HuH-7.5 (cell line): ENCODE results near the gene KCNJ6.

Experiments
- DNase-seq: peaks from one replicate; pipeline ENCODE4 v3.0.0; 2011; ENCODE audit warnings: low spot score

The KCNJ6 gene

DNA sequence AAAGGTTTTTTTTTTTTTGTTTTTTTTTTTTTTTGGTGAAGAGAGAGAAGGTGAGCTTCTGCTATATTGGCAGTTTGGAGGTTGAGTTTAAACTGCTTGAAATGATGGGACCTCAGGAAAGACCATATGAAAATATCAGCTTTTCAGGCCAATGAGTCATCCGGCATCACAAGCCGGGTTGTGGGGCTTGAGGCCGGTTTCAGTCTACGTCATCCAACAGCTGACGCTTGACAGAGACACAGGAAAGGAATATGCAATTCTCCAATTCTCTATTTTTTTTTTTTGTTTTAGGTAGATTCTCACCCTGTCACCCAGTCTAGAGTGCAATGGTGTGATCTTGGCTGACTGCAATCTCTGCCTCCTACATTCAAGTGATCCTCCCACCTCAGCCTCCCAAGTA, 52.4 kb downstream of the KCNJ6 start:
- DNase-seq = no peak

DNA sequence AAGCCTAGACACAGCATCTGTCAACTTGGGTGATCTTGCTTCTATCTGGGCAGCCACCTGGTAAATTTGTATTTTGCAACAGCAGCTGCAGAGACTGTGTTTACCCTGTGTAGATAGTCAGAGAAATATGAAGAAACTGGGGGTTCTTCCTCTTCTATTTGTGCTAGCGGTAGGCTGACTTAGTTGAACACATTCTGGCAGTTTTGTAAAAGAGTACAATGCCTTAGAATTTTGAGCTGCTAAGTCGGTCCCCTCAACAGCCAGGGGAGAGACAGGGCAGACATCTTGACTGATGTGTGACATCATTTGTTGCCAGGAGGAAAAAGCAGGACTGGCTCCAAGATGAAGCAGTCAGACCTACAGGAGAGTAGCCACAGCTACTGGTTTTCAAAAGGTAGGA, 53.7 kb downstream of the KCNJ6 start:
- DNase-seq = peak; percentile 14

DNA sequence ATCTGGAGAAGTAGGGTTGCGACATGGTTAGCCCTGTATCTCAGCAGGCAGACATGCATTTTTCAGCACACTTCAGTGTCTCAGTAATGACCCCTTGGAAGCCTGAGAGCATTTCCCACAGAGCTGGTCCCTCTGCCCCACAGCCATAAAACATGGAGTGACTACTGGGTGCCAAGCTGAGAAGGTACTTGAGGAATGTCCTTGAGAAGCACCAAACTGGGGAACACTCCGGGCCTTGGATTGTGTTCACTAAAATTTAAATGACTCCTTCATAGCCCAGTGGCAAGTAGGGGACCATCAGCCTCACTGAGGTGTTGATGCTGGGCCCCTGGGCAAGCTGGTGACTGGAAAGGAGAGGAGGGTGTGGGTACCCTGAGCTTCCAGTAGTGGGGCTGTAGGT, 54.7 kb downstream of the KCNJ6 start:
- no peak for DNase-seq

- no peak for DNase-seq
These were observed 55.8 kb downstream of the KCNJ6 start for GRCh38 chr21:37860416-37860815.

- no peak for DNase-seq
These were observed 60.3 kb downstream of the KCNJ6 start for GRCh38 chr21:37855647-37856625.

DNA sequence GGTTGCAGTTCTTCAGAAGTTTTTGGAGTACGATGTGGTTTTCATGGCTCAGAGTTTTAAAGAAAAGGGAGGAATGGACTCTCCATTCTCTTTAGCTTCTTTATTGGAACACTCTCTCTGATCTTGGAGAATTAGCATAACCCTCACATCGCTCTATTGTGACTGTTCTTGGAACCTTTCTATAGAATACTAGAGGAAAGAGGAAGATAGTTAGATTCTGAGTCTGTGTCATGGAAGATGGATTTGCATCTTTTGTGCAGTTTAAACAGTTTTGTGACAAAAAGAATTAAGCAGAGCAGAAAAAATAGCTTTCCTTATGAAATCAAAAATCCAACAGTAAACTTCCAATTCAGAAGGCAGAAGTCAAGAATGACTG, 61.0 kb downstream of the KCNJ6 start:
- DNase-seq = no peak

- no peak for DNase-seq
These were observed 66.7 kb downstream of the KCNJ6 start for GRCh38 chr21:37849506-37850102.

- no peak for DNase-seq
These were observed 67.4 kb downstream of the KCNJ6 start for GRCh38 chr21:37848721-37849490.

GRCh38 chr21:37845535-37845934, 70.7 kb downstream of the KCNJ6 start:
- DNase-seq = no peak

GRCh38 chr21:37843191-37843590, 73.1 kb downstream of the KCNJ6 start:
- no peak for DNase-seq

GRCh38 chr21:37842163-37842919, 73.9 kb downstream of the KCNJ6 start:
- no peak for DNase-seq

- DNase-seq = no peak
These were observed 78.9 kb downstream of the KCNJ6 start for GRCh38 chr21:37837381-37837780.

GRCh38 chr21:37835481-37835880, 80.8 kb downstream of the KCNJ6 start:
- DNase-seq = no peak

- no peak for DNase-seq
These were observed 83.0 kb downstream of the KCNJ6 start for GRCh38 chr21:37833301-37833700.

- no peak for DNase-seq
These were observed 86.8 kb downstream of the KCNJ6 start for GRCh38 chr21:37829447-37829846.

DNA sequence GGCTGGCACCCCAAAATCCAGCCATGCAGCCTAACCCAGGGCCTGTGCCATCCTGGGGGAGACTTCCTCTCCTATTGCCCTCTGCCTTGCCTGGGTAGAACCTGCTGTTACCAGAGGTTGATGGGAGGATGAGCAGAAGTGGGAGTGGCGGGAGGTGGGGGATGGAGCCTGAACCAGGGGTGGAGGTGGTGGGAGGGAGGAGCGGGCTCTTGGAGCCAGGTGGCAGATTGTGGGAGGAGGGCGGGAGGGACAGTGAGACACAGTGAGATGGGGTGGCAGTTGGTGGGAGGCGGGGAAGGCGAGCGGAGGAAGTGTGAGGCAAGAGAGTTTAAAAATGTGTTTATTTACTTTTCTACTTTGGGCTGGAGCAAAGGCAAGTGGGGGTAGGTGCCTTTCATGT, 87.3 kb downstream of the KCNJ6 start:
- no peak for DNase-seq

- no peak for DNase-seq
These were observed 87.7 kb downstream of the KCNJ6 start for GRCh38 chr21:37828556-37828955.

DNA sequence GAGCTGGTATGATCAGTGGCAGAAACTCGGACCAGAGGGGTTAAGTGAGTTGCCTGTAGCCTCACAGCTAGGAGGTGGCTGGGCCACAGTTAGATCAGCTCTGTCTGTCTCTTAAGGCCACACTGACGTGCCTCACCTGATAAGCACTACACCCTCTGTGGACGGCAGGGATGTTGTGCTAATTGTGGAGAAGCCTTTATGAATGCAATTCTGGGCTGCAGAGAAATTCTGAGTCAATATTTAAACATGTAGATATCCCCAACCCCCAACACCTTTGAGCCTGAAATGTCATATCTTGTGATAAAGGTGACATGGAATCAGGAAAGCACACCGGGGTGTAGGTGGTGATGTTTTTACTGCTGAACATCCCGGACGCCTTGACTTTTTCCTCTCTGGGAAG, 88.3 kb downstream of the KCNJ6 start:
- DNase-seq = no peak

DNA sequence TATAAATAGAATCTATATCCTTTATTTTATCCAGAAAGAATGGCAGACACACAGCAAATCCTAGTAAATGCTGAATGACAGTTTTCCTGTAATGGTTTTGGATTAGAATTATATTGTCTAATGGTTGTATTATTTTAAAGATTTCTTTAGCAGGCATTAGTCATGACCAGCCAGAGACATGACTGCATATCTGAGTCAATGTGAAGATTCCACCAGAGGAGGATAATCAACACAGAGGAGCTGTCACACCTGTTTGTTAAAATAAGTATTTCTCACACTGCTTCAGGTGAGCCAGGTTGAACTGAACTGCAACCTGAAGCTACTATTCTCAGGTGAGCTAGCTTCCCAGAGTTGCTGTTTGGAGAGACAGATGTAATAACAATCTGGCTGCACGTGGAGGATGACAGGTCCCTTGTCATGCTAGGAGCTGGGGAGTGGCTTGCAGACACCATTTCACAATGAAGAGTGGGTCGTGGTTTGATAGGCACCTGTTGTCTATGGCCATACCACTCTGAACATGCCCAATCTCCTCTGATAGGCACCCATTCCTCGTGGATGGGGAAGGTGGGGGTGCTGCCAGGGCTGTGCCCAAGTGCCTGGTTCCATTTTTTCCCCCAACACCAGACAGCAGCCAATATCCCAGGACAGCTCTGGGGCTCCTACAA, 94.3 kb downstream of the KCNJ6 start:
- DNase-seq = no peak

DNA sequence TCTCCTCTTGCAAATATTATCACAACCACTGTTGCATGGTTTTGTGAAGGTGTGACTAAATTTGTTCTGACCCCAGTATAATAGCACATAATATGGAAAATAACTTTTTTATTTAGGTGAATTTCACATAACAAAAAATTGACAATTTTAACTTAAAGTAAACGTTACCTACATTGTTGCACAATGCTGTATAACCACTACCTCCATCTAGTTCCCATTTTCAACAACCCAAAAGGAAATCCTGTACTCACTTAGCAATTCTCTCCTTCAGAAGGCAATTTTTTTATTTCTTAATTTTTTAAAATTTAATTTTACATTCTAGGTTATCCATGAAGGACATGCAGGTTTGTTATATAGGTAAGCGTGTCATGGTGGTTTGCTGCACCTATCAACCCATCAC, 95.2 kb downstream of the KCNJ6 start:
- no peak for DNase-seq

GRCh38 chr21:37819372-37819771, 96.9 kb downstream of the KCNJ6 start:
- DNase-seq = no peak

GRCh38 chr21:37817242-37817641, 99.0 kb downstream of the KCNJ6 start:
- DNase-seq = no peak
